HG03066 (cell line): ENCODE data around the gene FAR2.
A peak's percentile ranks its signal among the peaks of the same experiment; 100 is the strongest.

Experiments used
- ATAC-seq: cut with Tn5 transposase; IDR thresholded peaks from one replicate; pipeline ENCODE4 v1.9.1; 2021; ENCODE audit warnings: low read depth; ENCODE audit not compliant: unreplicated experiment

Gene FAR2

DNA sequence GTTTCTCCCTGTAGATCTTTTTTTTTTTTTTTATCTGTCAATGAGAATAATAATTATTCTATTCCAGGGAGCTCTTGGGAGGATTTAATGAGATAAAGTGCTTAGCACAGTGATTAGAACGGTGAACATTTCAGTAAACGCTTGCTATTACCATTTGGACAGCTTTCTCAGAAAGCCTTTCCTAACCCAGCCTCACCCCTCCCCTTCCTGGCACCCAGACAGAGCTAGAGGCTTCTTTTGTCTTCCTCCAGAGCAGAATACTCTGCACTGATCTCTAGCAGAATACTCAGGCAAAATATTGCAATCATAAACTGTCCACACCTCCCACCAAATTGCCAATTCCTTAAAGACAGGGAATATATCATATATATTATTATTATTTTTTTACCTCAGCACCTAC, 165.3 kb downstream of the FAR2 start:
- ATAC-seq: no peak

DNA sequence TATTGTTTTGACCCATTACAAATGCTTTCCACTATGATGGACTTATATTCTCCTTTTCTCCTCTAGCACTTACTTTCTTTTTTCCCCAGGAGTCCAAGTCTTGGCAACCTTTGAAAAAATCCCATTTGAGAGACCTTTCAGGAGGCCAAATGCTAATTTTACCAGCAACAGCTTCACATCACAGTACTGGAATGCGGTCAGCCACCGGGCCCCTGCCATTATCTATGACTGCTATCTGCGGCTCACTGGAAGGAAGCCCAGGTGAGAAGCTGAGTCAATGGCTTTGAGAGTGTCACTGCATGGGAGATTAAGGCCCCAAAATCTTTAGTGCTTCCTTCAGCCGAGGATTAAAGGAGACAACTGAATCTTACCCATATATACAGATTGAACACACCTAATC, 167.7 kb downstream of the FAR2 start:
- ATAC-seq: no peak

DNA sequence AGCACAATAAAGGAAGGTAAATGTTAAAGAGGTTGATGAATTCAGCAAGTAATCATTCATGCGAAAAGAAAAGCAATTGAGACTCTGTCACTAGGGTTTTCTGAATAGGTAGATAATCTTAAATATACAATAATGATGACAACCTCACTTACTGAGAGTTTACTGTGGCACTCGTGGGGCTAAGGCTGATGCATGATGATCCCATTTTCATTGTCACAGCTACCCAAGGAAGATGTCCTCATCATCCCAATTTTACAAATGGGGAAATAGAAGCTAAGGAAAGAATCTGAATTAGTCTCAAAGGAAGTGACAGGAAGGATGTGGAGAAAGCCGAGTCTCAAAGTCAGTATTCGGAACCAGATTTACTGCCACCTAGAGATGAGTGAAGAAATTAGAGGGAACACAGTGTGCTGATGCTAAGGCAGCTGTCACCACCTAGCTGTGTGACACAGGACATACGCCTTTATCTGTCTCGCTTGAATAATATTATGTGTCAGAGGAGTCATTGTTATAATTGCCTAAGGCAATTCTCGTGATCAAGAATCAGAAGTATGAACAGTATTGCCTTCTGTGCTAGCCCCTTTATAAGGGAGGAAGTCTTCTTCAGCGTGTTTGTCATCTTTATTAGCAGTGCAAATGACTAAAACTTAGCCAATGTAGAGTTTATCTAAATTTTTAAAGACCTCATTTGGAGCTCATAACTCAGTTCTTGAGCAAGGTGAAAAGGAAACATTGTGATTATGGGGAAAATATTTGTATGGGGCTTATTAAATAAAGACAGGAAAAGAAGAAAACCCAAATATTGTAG, 168.7 kb downstream of the FAR2 start:
- ATAC-seq: peak; percentile 99

DNA sequence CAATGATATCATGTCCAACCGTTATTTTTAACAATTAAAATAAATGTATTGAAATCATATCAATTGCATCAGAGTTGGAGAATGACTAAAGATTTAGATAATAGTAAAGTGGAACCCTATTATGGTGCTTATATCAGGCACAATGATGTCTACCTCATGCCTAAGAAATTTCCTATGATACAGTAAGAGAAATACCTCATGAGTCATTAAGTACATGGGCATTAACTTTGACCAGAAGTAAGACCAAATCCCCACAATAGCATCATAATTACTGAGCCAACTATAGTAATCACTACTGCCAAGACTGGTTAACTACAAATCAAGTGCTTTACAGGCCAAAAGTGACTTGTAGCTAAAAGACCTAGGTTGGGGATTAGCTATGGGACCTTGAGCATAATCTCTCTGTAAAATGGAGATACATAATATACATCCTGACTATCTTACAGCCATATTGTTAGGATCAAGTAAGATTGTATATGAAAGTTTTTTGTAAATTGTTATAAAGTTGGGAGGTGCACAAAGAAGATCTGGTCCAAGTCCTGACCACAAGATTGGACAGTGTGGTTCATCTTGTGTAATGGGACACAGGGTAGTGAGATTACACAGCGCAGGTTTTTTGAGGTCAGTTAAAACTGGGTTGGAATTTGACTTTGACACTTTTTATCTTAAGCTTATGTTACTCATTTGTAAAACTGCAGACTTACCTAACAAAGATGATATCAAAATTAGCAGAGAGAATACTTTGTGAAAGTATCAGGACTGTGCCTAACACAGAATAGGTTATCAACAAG, 171.4 kb downstream of the FAR2 start:
- ATAC-seq: no peak

DNA sequence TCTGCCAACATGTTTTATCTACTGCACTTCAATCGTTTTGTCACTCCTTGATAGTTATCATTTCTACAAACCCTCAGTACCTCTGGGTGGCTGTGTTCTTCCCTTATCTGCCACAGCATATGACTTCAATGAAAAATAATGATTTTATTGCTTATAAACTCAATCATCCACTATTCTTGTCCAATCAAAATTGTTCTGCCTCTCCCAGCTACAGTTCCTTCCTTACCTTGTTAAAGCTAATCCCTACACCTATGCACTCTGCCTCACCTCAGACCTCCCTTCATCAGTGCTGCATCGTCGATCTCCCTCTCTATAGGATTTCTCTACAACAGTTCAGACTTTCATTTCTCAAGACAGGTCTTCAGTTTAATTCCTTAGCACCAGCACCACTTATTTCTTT, 173.1 kb downstream of the FAR2 start:
- ATAC-seq: no peak

DNA sequence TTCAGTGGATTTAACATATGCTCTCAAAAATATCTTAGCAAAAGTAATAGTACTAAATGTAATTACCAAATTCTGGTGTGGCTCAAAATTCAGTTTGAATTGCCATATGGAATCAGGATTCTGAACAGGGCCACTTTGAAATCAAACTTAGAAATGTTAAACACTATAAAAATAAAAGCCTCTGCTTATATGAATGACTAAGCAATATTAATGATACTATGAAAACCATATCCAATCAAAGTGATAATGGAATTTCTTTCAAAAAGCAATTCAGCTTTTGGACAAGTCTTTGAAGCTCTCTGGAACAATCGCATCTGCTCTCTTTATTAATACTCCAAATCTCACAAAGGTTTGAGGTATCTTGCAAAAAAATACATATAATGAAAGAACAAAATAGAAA, 180.3 kb downstream of the FAR2 start:
- no peak for ATAC-seq

DNA sequence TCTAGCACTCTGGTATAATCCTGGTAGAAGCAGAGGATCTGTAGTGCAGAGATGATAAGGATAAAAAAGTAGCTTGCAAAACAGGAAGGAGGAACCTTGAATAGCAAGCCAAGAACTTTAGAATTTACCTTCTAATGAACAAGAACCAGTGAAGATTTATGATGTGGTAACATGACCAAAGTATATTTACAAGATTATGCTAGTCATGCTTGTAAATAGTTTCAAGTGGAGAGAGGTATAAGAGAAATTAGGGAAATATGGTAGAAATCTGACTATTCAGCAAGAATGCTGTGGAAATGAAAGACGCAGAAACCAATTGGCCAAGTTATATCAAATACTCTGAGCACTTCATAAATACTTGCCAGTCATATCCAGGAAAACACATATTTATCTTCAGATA, 184.1 kb downstream of the FAR2 start:
- ATAC-seq: no peak

DNA sequence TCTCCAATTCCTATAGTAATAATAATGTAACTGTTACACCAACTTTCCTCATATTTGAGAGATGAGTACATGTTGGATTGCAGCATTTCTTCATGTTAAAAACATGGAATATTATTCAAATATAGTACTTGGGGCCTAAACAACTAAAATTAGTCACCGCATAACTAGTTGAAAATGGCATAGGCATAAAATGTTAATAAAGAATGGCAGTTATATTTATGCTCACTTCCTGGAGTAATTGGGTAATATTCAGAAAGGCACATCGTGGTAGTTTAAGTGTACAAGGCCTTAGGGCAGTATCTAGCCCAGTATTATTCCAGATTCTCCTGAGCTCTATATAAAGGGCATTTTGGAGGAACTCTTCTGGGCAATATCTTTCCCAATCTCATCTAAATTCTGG, 185.9 kb downstream of the FAR2 start:
- no peak for ATAC-seq

DNA sequence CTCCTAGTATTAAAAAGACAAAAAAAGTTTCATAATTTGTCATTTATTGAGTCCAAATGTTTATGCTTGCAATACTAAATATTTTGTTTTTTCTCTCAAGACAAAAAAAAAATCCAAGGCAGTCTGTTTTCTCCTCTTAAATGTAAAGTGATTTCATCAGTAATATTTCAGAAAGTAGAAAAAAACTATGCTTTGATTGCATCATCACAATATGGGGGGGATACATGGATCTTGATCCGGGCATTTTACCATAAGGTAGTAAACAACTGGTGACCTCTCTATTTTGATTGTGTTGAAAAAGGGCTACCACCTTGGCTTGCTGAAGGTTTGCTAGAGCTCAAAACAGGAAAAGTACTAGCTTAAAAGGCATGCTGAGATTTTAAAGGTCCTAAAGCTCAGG, 188.2 kb downstream of the FAR2 start:
- ATAC-seq: no peak

DNA sequence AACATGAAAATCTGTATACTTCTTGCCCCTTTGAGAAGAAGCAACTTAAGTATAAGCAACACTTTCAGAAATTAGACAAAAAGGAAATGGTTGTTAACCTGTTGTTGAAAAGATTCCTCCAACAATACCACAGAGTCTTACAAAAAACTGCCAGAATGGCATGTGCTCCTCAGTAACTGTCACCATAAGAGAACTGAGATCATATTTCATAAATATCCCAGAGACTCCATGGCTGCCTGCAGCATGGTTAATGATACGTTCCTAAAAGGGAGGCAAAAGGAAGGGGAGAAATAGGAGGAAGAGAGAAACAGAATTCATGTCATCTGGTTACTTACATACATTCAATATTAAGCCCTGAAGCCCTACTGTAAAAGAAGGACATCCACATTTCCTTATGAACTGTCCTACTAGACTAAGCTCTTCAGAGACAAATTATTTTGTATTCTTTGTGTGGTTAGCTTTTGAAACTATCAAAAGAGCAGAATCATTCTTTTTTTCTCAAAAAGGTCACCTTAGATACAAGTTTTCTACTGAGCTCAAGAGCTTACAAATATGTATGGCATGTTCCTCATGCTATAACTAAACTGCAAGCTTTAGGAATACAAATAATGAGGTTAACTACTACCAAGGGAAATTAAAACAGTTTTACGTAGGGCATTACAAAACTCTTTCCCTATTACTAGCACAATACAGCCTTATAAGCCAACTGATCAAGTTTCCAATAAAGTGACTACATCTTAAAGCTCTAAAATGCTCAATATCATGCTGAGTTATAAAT, 194.1 kb downstream of the FAR2 start:
- ATAC-seq: no peak

DNA sequence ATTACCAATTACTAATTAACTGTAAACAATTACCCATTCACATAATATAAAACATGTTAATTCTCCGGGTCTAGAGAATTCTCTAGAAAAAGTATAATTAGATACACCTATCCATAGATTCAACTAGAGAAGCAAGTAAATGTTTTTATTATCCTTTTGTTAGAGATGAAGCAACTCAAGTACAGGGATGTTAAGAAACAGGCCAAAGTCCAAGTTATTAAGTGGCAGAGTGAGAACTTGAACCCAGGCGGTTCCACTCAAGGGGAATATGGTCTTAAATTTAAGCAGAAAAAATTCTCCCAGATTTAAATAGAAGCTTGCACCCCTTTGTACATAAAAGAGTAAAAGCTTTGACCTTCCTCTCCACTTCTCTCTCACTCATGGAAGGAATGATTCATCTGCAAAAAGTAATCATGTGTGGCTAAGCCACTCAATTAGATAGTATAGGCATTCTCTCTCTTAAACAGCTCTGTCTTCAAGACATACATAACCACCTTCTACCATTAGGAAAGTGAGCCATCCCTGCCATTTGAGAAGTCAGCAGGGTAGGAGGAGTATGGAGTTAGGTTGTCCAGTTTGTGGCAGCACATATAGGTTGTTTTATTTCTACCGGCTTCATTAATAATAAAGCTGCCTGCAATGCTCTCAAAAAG, 197.8 kb downstream of the FAR2 start:
- ATAC-seq: no peak

DNA sequence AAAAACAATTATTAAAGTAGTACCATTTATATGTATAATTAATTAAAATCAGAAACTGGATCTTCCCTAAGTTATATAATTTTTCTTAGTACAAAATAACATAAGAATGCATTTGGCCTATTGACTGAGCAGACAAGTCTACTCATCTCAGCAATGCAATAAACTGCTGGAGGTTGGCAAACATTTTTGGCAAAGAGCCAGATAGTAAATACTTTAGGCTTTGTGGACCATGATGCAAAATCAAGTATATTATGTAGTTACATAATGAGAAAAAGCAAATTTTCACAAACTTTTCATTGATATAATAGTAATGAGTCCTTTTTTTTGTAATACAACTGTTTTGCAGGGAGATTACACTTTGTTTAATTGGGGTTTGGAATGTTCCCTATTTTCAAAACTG, 201.0 kb downstream of the FAR2 start:
- ATAC-seq: no peak

DNA sequence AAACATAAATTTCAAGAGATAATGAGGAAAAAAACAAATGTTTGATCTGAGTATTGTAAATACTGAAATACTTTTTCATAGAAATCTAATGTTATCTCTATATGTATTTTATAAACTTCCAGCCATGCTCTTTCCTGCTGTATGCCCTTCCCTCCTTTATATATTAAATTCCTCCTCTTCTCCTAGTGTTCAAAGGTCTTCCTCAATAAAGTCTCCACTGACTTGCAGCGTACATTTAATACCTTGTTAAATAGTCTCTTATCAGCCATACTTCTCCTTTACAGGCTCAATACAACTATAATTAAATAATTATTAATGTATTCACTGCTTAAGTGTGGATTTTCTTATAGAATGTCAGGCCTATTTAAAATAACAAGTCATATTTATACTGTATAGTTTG, 205.9 kb downstream of the FAR2 start:
- no peak for ATAC-seq

DNA sequence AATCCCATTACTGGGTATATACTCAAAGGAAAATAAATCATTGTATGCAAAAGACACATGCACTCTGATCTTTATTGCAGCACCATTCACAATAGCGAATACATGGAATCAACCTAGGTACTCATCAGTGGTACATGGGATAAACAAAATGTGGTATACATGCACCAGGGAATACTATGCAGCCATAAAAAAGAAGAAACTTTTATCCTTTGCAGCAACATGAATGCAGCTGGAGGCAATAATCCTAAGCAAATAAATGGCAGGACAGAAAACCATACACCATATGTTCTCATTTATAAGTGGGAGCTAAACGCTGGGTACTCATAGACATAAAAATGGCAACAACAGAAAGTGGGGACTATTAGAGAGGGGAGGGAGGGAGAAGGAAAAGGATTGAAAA, 216.0 kb downstream of the FAR2 start:
- no peak for ATAC-seq

DNA sequence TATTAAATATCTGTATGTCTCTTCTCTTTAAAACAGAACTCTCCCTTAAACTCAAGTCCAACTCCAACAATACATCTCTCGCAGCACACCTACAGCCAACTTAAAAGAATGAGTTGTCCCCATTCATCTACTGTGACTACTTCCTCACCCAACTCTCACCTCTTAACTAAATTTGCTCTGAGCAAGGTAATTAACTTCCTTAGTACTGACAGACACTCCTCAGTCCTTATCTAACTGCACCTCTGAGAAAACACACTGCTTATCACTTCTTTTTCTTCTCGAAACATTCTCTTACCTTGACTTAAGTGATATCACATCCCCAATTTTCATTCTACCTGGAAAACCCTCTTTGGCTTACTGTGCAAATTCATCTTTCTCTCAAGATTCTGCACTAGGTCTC, 224.9 kb downstream of the FAR2 start:
- ATAC-seq: no peak

DNA sequence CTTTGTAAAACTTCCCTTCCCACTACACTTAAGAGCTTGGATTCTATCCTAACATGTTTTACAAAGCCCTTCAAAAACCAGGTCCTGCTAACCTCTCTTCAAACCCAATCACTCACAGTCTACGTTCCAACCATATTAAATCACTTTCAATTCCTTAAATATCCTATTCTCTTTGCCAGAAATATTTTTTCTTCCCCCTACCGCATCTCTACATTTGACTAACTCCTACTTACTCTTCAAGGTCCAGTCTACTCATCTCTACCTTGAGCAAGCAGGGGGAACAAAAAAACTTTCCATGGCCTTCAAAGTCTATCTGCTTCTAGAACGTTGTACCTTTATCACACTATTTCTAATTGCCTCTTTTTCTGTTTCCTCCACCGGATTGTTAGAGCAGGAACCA, 225.8 kb downstream of the FAR2 start:
- ATAC-seq: no peak

DNA sequence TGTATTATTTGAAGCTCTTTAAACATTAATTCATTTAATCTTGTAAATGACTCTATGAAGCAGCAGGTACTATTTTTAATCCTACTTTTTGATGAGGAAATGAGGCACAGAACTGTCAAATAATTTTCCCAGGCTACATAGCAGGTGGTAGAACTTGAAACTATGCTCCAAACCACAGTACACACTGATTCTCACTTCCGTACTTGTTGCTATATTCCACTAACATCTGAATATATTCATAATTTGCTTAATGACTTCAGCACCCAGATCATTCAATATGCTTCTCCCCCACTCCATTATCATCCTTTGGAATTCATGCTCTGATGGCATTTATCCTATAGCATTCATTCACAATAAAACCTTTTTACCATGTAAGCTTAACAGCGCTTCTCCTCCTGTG, 227.0 kb downstream of the FAR2 start:
- no peak for ATAC-seq

DNA sequence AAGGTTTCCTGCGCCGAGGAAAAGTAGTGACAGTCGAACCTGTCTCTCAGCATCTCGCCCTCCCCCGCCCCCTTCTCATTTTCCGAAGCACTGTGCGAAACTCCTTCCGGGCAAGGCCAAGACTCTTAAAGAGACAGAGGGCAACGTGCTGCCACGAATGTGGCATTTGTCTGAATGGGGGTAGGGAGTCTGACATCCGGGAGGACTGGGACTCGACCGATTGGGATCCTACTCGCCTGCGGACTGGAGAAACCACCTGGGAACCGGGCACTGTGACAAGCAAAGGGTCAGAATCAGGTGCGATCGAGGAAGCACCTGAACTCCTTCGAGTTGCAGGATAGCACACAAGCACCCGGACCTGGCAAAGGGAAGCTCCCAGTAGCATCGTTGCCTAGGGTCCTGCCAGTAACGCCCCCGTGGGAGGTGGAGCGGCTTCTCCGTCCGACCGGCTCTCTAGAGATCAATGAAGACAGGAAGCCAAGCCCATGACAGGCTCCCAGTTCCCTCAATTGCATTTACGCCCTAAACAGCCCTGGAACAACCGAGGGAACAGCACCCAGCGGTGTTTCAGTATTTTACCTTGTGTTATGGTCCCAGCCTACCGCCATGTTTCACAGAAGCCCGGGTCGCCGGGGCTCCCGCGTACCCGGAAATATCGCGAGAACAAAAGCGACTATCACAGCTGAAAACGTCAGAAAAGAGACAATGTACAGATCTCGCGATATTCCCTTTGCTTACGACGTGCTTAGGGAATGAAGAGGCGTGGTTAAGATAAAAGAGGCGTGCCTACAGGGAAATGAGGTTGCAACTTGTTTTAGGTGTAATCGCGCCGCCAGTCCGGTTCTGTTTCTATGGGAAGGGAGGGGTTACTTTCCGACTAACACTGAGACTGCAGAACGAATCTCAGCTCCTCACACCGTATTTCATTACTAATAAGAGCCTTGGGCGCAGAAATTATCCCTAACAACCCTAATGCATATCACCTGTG, 231.8 kb downstream of the FAR2 start, which contains the start of gene ERGIC2:
ERGIC2 (minus strand) TSS at position 637 of the 988 bp plus-strand sequence. CDS start 9,539 bp downstream, outside the sequence.
- peak; percentile 95 for ATAC-seq

DNA sequence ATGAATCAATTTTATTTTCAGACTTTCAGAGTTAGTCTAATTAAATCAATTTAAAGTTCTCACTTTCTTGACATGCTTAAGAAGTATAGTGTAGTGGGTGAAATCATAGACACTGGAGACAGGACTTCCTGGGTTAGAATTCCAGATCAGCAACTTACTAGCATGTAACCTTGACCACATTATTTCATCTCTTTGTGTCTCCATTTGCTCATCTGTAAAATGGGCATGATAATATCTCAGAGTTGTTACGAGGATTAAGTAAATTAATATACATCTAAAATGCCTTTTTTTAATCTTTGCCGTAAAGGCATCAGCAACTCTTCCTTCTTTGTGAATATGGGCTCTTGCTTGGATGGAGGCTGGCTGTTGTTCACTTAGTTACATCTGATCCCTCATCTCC, 233.2 kb downstream of the FAR2 start:
- no peak for ATAC-seq
